22Rv1 (cell line): ENCODE data around the gene OTUB1.

ENCODE experiments used
- ZFX ChIP-seq: fragments of 450-650 bp; IDR thresholded peaks from 2 replicates; pipeline ENCODE4 v1.6.1; 2017; ENCODE audit warnings: antibody characterized with exemption, borderline replicate concordance
- TF ChIP-seq, protein P1 (sequence below): fragments of 450-650 bp; IDR thresholded peaks from 2 replicates; pipeline ENCODE4 v1.5.1; 2017; ENCODE audit warnings: mild to moderate bottlenecking

DNA sequence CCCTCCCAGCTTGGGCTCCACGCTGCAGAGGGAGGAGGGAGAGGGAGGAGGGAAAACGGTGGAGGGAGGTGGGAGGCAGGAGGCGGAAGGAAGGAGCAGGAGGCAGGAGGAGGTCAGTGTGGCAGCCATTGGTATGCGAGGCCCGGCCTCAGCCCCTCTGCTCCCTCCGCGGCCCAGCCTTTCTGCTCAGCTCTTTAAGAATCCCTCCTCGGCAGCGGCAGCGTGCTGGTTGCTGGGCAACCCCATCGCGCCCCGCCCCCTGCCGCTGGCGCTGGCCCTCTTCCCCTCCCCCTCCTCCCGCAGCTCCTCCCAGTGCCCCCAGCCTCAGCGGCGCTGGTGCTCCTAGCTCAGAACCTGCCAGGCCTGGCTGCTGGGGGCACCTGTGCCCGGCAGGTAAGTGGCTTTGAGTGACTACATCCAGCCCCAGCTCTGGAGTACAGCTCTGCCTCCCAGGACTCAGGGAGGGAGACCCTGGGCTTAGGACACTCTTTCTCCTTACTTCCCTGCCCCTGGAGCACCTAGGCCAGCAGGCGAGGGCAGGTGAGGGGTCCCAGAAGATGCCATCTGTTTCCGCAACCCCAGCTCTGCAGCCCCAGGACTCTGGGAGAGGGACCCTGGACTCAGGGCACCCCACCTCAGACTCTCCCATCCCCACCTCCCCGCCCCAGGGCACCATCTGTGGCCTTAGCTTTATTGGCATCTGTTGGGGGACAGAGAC is 42.3 kb downstream of the OTUB1 start:
- TF ChIP-seq, protein P1, sequence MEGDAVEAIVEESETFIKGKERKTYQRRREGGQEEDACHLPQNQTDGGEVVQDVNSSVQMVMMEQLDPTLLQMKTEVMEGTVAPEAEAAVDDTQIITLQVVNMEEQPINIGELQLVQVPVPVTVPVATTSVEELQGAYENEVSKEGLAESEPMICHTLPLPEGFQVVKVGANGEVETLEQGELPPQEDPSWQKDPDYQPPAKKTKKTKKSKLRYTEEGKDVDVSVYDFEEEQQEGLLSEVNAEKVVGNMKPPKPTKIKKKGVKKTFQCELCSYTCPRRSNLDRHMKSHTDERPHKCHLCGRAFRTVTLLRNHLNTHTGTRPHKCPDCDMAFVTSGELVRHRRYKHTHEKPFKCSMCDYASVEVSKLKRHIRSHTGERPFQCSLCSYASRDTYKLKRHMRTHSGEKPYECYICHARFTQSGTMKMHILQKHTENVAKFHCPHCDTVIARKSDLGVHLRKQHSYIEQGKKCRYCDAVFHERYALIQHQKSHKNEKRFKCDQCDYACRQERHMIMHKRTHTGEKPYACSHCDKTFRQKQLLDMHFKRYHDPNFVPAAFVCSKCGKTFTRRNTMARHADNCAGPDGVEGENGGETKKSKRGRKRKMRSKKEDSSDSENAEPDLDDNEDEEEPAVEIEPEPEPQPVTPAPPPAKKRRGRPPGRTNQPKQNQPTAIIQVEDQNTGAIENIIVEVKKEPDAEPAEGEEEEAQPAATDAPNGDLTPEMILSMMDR, result no peak
- TF ChIP-seq ZFX, result no peak
